ENCODE results near the gene ADCK1.

DNA sequence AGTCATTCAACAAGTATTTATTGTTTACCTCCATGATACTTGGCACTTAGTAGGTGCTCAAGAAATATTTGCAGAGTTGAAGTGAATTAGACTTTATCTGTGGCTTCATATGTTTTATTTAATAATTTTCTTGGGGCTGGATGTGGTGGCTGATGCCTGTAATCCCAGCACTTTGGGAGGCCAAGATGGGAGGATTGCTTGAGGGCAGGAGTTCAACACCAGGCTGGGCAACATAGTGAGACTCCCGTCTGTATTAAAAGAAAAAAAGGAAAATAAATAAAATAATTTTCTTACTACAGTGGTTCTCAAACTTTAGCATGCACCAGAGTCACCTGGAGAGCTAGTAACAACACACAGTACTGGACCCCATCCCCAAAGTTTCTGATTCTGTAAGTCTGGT lies 905 bp downstream of the ADCK1 start:
- TF ChIP-seq FOXK2 (conservative IDR thresholded peaks at IDR 0.05 in 1 of 2, IDR thresholded peaks at IDR 0.05 in 1 of 2; ENCODE audit: low read depth in 2 of 2): no peak
- TF ChIP-seq, protein P1, sequence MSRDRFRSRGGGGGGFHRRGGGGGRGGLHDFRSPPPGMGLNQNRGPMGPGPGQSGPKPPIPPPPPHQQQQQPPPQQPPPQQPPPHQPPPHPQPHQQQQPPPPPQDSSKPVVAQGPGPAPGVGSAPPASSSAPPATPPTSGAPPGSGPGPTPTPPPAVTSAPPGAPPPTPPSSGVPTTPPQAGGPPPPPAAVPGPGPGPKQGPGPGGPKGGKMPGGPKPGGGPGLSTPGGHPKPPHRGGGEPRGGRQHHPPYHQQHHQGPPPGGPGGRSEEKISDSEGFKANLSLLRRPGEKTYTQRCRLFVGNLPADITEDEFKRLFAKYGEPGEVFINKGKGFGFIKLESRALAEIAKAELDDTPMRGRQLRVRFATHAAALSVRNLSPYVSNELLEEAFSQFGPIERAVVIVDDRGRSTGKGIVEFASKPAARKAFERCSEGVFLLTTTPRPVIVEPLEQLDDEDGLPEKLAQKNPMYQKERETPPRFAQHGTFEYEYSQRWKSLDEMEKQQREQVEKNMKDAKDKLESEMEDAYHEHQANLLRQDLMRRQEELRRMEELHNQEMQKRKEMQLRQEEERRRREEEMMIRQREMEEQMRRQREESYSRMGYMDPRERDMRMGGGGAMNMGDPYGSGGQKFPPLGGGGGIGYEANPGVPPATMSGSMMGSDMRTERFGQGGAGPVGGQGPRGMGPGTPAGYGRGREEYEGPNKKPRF (IDR thresholded peaks at IDR 0.05; ENCODE audit: low read depth, low read length): no peak

Measured in K562 (cell line).